HL-60 (cell line): ENCODE results near the gene SFT2D3.

Source experiments
- DNase-seq, 2 experiments: peaks; one replicate each; pipeline ENCODE4 v3.0.0-alpha.2; 2010 to 2020; ENCODE audit warnings: low read depth in 1 of 2, low spot score in 1 of 2
- H3K27ac ChIP-seq: fragments of 250-450 bp; sonication (Bioruptor Pico); replicated peaks from 2 replicates; pipeline ENCODE4 v1.5.1; 2020; ENCODE audit warnings: mild to moderate bottlenecking, moderate library complexity
- H3K27me3 ChIP-seq: fragments of 250-450 bp; sonication (Bioruptor Pico); 2 replicates; pipeline ENCODE4 v1.5.1; 2021; ENCODE audit warnings: mild to moderate bottlenecking, moderate library complexity; ENCODE audit not compliant: insufficient read depth, poor library complexity, severe bottlenecking
- H3K4me3 ChIP-seq: replicated peaks from 2 replicates; pipeline ENCODE4 v1.5.1; 2011; ENCODE audit warnings: mild to moderate bottlenecking, control low read depth, low read length; ENCODE audit not compliant: insufficient read depth
- GABPA ChIP-seq: IDR thresholded peaks from 2 replicates; pipeline ENCODE4 v1.6.1; 2012; ENCODE audit warnings: low read depth
- POLR2AphosphoS5 ChIP-seq: IDR thresholded peaks from 2 replicates; pipeline ENCODE4 v1.6.1; 2012; ENCODE audit warnings: low read depth
- SPI1 ChIP-seq: IDR thresholded peaks from 2 replicates; pipeline ENCODE4 v1.6.1; 2012; ENCODE audit warnings: low read depth, mild to moderate bottlenecking, borderline replicate concordance
- TF ChIP-seq, protein P1 (sequence below): IDR thresholded peaks from one replicate; pipeline ENCODE4 v1.5.1; 2011; ENCODE audit warnings: low read length, control low read depth, inconsistent platforms; ENCODE audit not compliant: insufficient read depth
- TF ChIP-seq, protein P2 (sequence below): IDR thresholded peaks from 2 replicates; pipeline ENCODE4 v1.6.1; 2012; ENCODE audit warnings: low read depth; ENCODE audit not compliant: insufficient replicate concordance

The SFT2D3 gene

DNA sequence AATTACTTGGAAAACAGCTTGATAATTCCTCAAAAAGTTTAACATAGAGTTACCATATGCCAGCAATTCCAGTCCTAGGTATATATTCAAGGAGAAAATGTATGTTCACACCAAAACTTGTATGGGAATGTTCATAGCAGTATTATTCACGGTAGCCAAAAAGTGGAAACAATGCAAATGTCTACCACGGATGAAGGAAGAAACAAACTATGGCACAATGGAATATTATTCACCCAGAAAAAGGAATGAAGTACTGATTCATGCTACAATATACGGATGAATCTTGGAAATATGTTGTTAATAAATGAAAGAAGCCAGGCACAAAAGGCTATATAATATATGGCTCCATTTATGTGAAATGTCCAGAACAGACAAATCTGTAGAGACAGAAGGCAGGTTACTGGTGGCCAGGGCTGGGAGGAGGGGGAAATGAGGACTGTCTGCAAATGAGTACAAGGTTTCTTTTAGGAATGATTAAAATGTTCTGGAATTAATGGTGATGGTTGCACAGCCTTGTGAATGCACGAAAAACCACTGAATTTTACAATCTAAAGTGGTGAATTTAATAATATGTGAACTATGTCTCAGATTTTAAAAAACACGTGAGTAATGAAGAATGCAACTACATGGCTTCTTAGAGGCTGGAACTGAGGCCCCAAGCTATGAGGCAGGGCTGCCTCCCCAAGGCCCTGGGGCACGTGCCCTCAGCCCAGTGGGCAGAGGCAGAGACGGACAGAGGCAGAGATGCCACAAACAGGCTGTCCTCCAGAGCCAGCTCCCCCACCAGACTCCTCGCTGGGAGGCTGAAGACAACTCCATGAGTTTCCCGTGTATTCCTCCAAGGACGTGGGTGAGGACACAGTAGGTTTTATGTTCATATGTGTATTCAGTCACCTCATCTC is 31.0 kb upstream of the SFT2D3 start:
- TF ChIP-seq GABPA, result no peak
- TF ChIP-seq, protein P1, sequence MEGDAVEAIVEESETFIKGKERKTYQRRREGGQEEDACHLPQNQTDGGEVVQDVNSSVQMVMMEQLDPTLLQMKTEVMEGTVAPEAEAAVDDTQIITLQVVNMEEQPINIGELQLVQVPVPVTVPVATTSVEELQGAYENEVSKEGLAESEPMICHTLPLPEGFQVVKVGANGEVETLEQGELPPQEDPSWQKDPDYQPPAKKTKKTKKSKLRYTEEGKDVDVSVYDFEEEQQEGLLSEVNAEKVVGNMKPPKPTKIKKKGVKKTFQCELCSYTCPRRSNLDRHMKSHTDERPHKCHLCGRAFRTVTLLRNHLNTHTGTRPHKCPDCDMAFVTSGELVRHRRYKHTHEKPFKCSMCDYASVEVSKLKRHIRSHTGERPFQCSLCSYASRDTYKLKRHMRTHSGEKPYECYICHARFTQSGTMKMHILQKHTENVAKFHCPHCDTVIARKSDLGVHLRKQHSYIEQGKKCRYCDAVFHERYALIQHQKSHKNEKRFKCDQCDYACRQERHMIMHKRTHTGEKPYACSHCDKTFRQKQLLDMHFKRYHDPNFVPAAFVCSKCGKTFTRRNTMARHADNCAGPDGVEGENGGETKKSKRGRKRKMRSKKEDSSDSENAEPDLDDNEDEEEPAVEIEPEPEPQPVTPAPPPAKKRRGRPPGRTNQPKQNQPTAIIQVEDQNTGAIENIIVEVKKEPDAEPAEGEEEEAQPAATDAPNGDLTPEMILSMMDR, result no peak
- no peak for TF ChIP-seq SPI1
- TF ChIP-seq POLR2AphosphoS5, result no peak
- TF ChIP-seq, protein P2, sequence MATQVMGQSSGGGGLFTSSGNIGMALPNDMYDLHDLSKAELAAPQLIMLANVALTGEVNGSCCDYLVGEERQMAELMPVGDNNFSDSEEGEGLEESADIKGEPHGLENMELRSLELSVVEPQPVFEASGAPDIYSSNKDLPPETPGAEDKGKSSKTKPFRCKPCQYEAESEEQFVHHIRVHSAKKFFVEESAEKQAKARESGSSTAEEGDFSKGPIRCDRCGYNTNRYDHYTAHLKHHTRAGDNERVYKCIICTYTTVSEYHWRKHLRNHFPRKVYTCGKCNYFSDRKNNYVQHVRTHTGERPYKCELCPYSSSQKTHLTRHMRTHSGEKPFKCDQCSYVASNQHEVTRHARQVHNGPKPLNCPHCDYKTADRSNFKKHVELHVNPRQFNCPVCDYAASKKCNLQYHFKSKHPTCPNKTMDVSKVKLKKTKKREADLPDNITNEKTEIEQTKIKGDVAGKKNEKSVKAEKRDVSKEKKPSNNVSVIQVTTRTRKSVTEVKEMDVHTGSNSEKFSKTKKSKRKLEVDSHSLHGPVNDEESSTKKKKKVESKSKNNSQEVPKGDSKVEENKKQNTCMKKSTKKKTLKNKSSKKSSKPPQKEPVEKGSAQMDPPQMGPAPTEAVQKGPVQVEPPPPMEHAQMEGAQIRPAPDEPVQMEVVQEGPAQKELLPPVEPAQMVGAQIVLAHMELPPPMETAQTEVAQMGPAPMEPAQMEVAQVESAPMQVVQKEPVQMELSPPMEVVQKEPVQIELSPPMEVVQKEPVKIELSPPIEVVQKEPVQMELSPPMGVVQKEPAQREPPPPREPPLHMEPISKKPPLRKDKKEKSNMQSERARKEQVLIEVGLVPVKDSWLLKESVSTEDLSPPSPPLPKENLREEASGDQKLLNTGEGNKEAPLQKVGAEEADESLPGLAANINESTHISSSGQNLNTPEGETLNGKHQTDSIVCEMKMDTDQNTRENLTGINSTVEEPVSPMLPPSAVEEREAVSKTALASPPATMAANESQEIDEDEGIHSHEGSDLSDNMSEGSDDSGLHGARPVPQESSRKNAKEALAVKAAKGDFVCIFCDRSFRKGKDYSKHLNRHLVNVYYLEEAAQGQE, result no peak
- no peak overlapping the region for H3K4me3 ChIP-seq
- peaks cover 22% of the 10 kb centered on the region for H3K27me3 ChIP-seq
- no peak for DNase-seq
- no peak overlapping the region for H3K27ac ChIP-seq

GRCh38 chr2:127670957-127671290 is 30.4 kb upstream of the SFT2D3 start:
- no peak for TF ChIP-seq POLR2AphosphoS5
- TF ChIP-seq, protein P2, result no peak
- no peak for TF ChIP-seq SPI1
- no peak for TF ChIP-seq GABPA
- TF ChIP-seq, protein P1, result no peak
- Histone ChIP-seq H3K27ac (no peak overlapping the region), H3K27me3 (peaks cover 25% of the 10 kb centered on the region)

DNA sequence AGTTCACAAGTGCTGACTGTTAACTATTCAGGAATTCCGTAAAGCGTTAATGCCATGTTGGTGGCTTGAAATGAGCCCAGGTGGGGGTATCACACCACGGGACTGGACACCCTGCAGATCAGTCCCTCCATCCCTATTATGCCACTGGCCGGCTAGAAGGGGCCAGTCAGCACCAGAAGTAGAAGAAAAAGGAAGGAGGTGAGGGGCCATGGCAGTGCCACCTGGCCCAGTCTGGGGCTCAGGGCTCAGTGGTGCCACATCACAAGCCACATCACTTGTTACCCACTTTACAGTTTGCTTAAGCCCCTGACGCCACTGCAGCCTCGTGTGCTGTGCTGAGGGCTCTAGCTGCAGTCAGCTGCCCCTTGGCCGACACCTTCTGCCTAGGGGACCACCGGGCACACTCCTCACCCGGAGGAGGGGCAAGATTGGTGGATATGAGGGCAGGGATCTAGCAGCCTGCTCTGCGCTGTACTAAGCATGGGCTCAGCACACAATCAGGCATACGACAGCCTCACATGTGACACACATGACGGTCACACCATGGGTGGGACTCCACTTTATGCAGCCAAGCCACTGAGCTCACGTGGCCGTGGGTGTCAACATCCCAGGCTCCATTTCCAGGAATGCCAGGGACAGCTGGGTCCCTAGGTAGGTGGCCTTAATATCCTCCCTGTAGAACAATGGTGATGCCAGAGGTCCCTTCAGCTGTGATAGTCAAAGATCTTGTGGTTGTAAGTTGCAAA is 29.6 kb upstream of the SFT2D3 start:
- TF ChIP-seq, protein P2, result no peak
- TF ChIP-seq SPI1 (no peak), GABPA (no peak), POLR2AphosphoS5 (no peak)
- TF ChIP-seq, protein P1, result no peak
- Histone ChIP-seq H3K27ac (no peak overlapping the region), H3K27me3 (peaks cover 25% of the 10 kb centered on the region), H3K4me3 (no peak overlapping the region)
- DNase-seq, result no peak

More at GRCh38 chr2:127670957-127671290, 30.4 kb upstream of the SFT2D3 start:
- no peak for DNase-seq
- H3K4me3 ChIP-seq, result no peak overlapping the region
